ENCODE data around the gene MUC21.

Gene MUC21

GRCh38 chr6:30951907-30952469 lies 31.5 kb upstream of the MUC21 start:
- DNase-seq (ENCODE audit: low read depth): no peak
- H3K4me3 ChIP-seq (ENCODE audit: low read depth, low read length): no peak overlapping the region
- TF ChIP-seq POLR2A (IDR thresholded peaks at IDR 0.05; ENCODE audit: extremely low read depth, insufficient read length): no peak
- no peak for TF ChIP-seq CTCF (IDR thresholded peaks at IDR 0.05; ENCODE audit: low read depth, low read length)
- TF ChIP-seq MAX (IDR thresholded peaks at IDR 0.05; ENCODE audit: low read depth, low read length): no peak
- no peak for TF ChIP-seq MYC (IDR thresholded peaks at IDR 0.05; ENCODE audit: low read depth, low read length)

DNA sequence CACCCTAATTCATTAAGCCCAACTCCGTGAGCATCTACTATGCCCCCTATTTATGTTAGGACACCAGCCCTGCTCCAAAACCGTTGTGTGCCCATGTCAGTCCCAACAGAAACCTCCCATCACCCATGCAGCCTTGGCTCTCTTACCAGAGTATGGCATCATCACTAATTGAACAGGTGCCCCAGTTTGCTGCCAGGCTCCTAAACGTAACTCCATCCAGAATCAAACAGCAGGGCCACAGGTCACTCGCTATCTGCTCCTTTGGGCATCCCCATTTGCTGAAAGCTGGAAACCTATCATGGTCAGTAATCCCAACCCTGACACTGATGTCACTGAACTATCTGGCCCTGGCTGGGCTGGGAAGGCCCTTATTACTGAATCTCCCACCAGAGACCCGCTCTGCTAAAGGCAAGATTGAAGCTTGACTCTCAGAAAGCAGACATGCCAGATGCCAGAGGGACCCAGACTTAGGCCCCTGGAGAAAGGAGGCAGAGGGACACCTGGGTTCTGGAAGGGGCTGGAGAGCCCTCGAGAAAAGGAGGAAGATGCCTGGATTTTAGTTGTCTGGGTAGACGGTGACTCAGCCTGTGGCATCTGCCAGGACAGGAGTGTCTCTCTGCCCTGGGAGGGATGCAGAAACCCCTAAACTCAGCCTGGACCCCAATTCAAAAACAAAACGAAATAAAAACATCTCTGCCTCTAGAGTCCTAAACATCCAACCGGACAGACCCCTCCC lies 28.7 kb upstream of the MUC21 start:
- H3K4me3 ChIP-seq (ENCODE audit: low read depth, low read length): peak overlapping the region; percentile 23
- DNase-seq (ENCODE audit: low read depth): no peak
- TF ChIP-seq POLR2A (IDR thresholded peaks at IDR 0.05; ENCODE audit: extremely low read depth, insufficient read length) (no peak), MYC (IDR thresholded peaks at IDR 0.05; ENCODE audit: low read depth, low read length) (no peak), MAX (IDR thresholded peaks at IDR 0.05; ENCODE audit: low read depth, low read length) (no peak)

DNA sequence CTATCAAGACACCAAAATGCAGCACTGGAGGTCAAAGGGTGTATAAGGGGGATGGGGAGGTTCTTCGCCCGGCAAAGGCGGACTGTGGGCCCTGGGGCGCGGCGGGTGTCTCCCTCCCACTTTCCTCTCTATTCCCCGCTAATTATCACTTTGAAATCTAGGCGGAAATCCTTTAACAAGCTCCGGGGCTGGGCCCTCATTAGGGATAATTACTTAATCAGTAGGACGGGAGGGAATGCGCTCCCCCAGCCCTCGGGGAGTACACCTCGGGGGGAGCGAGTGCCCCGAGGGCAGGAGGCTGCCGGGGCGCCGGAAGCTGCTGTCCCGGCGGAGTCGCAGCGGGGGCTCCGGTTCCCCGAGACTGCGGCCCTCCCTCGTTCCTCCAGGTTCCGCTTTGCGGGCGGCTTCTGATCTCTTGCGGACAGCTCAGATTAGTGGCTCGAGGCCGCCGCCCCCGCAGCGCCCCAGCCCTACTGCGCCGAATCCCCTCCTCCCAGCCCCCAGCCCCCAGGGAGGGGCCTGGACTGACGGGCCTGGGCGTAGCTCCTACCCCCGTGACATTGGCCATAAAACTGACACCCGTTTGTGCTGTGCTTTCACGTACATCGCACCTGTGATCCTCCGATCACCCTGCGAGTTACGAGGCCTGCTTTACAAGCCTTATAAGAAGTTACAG lies 28.0 kb upstream of the MUC21 start:
- TF ChIP-seq POLR2A (IDR thresholded peaks at IDR 0.05; ENCODE audit: extremely low read depth, insufficient read length) (no peak), CTCF (IDR thresholded peaks at IDR 0.05; ENCODE audit: low read depth, low read length) (no peak), MYC (IDR thresholded peaks at IDR 0.05; ENCODE audit: low read depth, low read length) (peak; percentile 54), MAX (IDR thresholded peaks at IDR 0.05; ENCODE audit: low read depth, low read length) (0 out of 2 replicates have a peak, but pooled peaks have one; percentile 22)
- H3K4me3 ChIP-seq (ENCODE audit: low read depth, low read length): peak overlapping the region; percentile 23
- DNase-seq (ENCODE audit: low read depth): peak; percentile 91

- DNase-seq (ENCODE audit: low read depth): no peak
- H3K4me3 ChIP-seq (ENCODE audit: low read depth, low read length): no peak overlapping the region
- no peak for TF ChIP-seq CTCF (IDR thresholded peaks at IDR 0.05; ENCODE audit: low read depth, low read length)
- no peak for TF ChIP-seq MAX (IDR thresholded peaks at IDR 0.05; ENCODE audit: low read depth, low read length)
- no peak for TF ChIP-seq MYC (IDR thresholded peaks at IDR 0.05; ENCODE audit: low read depth, low read length)
- TF ChIP-seq POLR2A (IDR thresholded peaks at IDR 0.05; ENCODE audit: extremely low read depth, insufficient read length): no peak
Measured at GRCh38 chr6:30957716-30958115, 25.8 kb upstream of the MUC21 start.

DNA sequence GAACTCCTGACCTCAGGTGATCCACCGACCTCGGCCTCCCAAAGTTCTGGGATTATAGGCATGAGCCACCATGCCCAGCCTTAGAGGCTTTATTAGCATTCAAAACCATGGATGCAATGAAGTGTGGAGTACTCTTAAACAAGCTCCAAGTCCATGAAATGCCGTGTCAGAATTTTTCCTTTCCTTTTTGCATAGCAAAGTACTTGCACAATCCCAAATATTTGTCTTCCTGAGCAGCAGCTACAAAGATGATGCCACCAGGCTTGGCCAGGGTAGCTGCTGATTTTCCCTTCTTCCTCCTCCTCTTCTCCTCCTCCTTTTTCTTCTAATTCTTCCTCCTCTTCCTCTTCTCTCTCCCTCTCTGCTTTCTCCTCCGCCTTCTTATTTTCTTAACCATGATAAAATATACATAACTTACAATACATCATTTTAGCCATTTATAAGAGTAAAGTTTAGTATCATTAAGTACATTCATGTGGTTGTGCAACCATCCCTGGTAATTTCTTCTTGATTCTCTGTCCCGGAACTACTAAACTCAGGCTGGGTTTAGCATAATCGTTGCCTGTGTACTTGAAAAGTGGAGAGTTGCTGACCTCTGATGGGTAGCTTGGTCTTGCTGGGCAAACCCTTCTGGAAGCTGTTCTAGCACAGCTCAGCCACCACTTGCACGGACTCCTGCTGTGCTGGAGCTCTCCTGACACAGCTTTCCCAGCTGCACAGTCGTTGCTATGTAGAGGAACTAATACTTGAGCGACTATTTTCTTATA lies 22.4 kb upstream of the MUC21 start:
- no peak overlapping the region for H3K4me3 ChIP-seq (ENCODE audit: low read depth, low read length)
- TF ChIP-seq POLR2A (IDR thresholded peaks at IDR 0.05; ENCODE audit: extremely low read depth, insufficient read length) (no peak), CTCF (IDR thresholded peaks at IDR 0.05; ENCODE audit: low read depth, low read length) (no peak), MYC (IDR thresholded peaks at IDR 0.05; ENCODE audit: low read depth, low read length) (no peak), MAX (IDR thresholded peaks at IDR 0.05; ENCODE audit: low read depth, low read length) (no peak)
- peak; percentile 25 for DNase-seq (ENCODE audit: low read depth)
